Measurements from ENCODE around the gene BMPR1A.

The BMPR1A gene

DNA sequence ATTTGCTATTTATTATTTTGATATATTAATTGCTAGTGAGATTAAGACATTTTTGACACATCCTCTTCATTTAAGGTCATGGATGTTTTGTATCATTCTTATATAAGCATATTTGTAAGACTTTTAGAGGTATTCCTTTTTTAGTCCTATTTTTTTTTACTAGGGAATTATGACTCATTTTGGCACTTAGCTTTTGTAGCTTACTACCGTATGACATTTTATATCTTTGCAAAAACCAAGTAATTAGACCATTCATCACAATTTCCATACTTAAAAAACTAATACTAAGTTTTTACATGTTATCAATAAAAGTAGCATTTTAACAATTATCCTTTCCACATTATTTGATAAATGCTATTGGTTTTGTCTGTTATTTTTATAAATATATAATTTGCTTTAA is 41.6 kb downstream of the BMPR1A start:
- H3K27ac ChIP-seq (replicated peaks), result no peak overlapping the region
- TF ChIP-seq, protein P1, sequence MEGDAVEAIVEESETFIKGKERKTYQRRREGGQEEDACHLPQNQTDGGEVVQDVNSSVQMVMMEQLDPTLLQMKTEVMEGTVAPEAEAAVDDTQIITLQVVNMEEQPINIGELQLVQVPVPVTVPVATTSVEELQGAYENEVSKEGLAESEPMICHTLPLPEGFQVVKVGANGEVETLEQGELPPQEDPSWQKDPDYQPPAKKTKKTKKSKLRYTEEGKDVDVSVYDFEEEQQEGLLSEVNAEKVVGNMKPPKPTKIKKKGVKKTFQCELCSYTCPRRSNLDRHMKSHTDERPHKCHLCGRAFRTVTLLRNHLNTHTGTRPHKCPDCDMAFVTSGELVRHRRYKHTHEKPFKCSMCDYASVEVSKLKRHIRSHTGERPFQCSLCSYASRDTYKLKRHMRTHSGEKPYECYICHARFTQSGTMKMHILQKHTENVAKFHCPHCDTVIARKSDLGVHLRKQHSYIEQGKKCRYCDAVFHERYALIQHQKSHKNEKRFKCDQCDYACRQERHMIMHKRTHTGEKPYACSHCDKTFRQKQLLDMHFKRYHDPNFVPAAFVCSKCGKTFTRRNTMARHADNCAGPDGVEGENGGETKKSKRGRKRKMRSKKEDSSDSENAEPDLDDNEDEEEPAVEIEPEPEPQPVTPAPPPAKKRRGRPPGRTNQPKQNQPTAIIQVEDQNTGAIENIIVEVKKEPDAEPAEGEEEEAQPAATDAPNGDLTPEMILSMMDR (IDR thresholded peaks at IDR 0.05; ENCODE audit: insufficient read depth, low read length), result no peak
- TF ChIP-seq, protein P2, sequence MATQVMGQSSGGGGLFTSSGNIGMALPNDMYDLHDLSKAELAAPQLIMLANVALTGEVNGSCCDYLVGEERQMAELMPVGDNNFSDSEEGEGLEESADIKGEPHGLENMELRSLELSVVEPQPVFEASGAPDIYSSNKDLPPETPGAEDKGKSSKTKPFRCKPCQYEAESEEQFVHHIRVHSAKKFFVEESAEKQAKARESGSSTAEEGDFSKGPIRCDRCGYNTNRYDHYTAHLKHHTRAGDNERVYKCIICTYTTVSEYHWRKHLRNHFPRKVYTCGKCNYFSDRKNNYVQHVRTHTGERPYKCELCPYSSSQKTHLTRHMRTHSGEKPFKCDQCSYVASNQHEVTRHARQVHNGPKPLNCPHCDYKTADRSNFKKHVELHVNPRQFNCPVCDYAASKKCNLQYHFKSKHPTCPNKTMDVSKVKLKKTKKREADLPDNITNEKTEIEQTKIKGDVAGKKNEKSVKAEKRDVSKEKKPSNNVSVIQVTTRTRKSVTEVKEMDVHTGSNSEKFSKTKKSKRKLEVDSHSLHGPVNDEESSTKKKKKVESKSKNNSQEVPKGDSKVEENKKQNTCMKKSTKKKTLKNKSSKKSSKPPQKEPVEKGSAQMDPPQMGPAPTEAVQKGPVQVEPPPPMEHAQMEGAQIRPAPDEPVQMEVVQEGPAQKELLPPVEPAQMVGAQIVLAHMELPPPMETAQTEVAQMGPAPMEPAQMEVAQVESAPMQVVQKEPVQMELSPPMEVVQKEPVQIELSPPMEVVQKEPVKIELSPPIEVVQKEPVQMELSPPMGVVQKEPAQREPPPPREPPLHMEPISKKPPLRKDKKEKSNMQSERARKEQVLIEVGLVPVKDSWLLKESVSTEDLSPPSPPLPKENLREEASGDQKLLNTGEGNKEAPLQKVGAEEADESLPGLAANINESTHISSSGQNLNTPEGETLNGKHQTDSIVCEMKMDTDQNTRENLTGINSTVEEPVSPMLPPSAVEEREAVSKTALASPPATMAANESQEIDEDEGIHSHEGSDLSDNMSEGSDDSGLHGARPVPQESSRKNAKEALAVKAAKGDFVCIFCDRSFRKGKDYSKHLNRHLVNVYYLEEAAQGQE (IDR thresholded peaks at IDR 0.05; ENCODE audit: insufficient replicate concordance, low read depth), result no peak
- TF ChIP-seq SPI1 (IDR thresholded peaks at IDR 0.05; ENCODE audit: borderline replicate concordance, low read depth) (no peak), POLR2AphosphoS5 (IDR thresholded peaks at IDR 0.05; ENCODE audit: low read depth) (no peak), GABPA (IDR thresholded peaks at IDR 0.05; ENCODE audit: low read depth) (no peak)
- DNase-seq (ENCODE audit: low read depth in 1 of 2, low spot score in 1 of 2), result no peak
- no peaks in the 10 kb centered on the region for H3K27me3 ChIP-seq (ENCODE audit: insufficient read depth, poor library complexity, severe bottlenecking)
- H3K4me3 ChIP-seq (replicated peaks; ENCODE audit: insufficient read depth, low read length), result no peak overlapping the region

DNA sequence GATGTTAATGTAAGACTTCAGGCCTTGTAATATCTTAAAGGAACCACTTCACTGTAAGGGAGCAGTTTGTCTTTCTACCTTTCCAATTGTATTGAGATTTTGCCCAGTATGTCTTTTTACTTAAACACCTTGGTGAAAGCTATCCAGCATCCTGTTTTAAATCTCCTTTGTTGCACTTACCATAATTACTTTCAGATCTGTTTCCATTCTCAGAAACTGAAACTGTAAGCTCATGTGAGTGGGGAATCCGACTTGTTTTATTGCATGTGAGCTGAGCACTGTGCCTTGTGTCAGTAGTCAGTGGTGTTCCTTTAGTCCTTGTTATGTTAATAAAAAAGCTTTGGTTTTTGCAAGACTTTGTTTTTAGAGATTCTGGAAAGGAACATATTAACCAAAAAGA is 42.2 kb downstream of the BMPR1A start:
- Histone ChIP-seq H3K4me3 (replicated peaks; ENCODE audit: insufficient read depth, low read length) (no peak overlapping the region), H3K27me3 (ENCODE audit: insufficient read depth, poor library complexity, severe bottlenecking) (no peaks in the 10 kb centered on the region), H3K27ac (replicated peaks) (no peak overlapping the region)
- no peak for DNase-seq (ENCODE audit: low read depth in 1 of 2, low spot score in 1 of 2)
- TF ChIP-seq SPI1 (IDR thresholded peaks at IDR 0.05; ENCODE audit: borderline replicate concordance, low read depth) (no peak), POLR2AphosphoS5 (IDR thresholded peaks at IDR 0.05; ENCODE audit: low read depth) (no peak), GABPA (IDR thresholded peaks at IDR 0.05; ENCODE audit: low read depth) (no peak)
- TF ChIP-seq, protein P2 (IDR thresholded peaks at IDR 0.05; ENCODE audit: insufficient replicate concordance, low read depth), result no peak
- TF ChIP-seq, protein P1 (IDR thresholded peaks at IDR 0.05; ENCODE audit: insufficient read depth, low read length), result no peak

DNA sequence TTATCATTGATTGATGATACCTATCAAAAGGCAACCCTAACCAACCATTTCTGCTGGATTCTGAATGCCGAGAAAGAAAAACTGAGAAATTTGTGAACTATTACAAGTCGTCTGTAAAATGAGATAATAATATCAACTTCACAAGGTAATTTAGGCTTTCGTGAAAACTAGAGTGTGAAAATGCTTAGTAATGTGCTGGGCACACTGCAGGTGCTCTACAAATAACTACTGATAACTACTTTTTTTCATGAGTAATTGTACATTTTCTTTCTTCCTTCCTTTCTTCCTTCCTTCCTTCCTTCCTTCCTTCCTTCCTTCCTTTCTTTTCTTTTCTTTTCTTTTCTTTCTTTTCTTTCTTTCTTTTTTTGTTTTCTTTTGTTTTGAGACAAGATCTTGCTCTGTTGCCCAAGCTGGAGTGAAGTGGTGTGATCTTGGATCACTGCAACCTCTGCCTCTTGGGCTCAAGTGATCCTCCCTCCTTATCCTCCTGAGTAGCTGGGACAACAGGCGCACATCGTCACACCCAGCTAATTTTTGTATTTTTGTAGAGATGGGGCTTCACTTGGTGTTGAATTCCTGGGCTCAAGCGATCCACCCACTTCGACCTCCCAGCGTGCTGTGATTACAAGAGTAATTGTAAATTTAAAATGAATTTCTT is 42.9 kb downstream of the BMPR1A start:
- Histone ChIP-seq H3K27me3 (ENCODE audit: insufficient read depth, poor library complexity, severe bottlenecking) (no peaks in the 10 kb centered on the region), H3K4me3 (replicated peaks; ENCODE audit: insufficient read depth, low read length) (no peak overlapping the region), H3K27ac (replicated peaks) (no peak overlapping the region)
- TF ChIP-seq, protein P2 (IDR thresholded peaks at IDR 0.05; ENCODE audit: insufficient replicate concordance, low read depth), result no peak
- TF ChIP-seq POLR2AphosphoS5 (IDR thresholded peaks at IDR 0.05; ENCODE audit: low read depth) (no peak), GABPA (IDR thresholded peaks at IDR 0.05; ENCODE audit: low read depth) (no peak), SPI1 (IDR thresholded peaks at IDR 0.05; ENCODE audit: borderline replicate concordance, low read depth) (no peak)
- TF ChIP-seq, protein P1 (IDR thresholded peaks at IDR 0.05; ENCODE audit: insufficient read depth, low read length), result no peak
- DNase-seq (ENCODE audit: low read depth in 1 of 2, low spot score in 1 of 2), result no peak
